Tibial artery (tissue), 4 donors: ENCODE results near the gene ZRANB1.

Experiments
- DNase-seq, 2 donors: peaks; one replicate each; pipeline ENCODE4 v3.0.0-alpha.2; 2019
- H3K27ac ChIP-seq, 2 donors: fragments of 200-600 bp; sonication (generic) in 1 of 2; 1 replicate in 1 of 2; 2 replicates in 1 of 2; pipeline ENCODE4 v1.5.1; 2018 to 2019; ENCODE audit warnings: mild to moderate bottlenecking in 1 of 2
- H3K27me3 ChIP-seq, 2 donors: fragments of 200-600 bp; sonication (generic) in 1 of 2; one replicate each; pipeline versions ENCODE4 v1.5.1 to v1.6.0; 2016 to 2019
- H3K36me3 ChIP-seq, 3 donors: fragments of 200-600 bp; sonication (generic) in 2 of 3; one replicate each; pipeline ENCODE4 v1.5.1; 2016 to 2019; ENCODE audit warnings: mild to moderate bottlenecking in 2 of 3
- H3K4me1 ChIP-seq, 4 donors: fragments of 200-600 bp; sonication (generic) in 2 of 4; 1 replicate in 3 of 4; 2 replicates in 1 of 4; pipeline ENCODE4 v1.5.1; 2016 to 2019
- H3K4me3 ChIP-seq, 2 donors: fragments of 200-600 bp; sonication (generic) in 1 of 2; 1 replicate in 1 of 2; 2 replicates in 1 of 2; pipeline ENCODE4 v1.5.1; 2018 to 2019; ENCODE audit warnings: mild to moderate bottlenecking in 2 of 2
- H3K9me3 ChIP-seq, 3 donors: fragments of 200-600 bp; sonication (generic) in 1 of 3; one replicate each; pipeline ENCODE4 v1.5.1; 2016 to 2019
- intact Hi-C: fragments of 100-400 bp; cut with DNase I; formaldehyde crosslinking; loops from one replicate; pipeline ENCODE4 v1.15.0; 2023; ENCODE audit warnings: low total_unique reads
- TF ChIP-seq, protein P1 (sequence below), 2 experiments: fragments of 200-600 bp in 1 of 2; fragments of 450-650 bp in 1 of 2; IDR thresholded peaks; one replicate each; pipeline ENCODE4 v1.5.1; 2017 to 2019; ENCODE audit warnings: antibody characterized with exemption in 2 of 2, mild to moderate bottlenecking in 1 of 2, moderate library complexity in 1 of 2

Gene ZRANB1

DNA sequence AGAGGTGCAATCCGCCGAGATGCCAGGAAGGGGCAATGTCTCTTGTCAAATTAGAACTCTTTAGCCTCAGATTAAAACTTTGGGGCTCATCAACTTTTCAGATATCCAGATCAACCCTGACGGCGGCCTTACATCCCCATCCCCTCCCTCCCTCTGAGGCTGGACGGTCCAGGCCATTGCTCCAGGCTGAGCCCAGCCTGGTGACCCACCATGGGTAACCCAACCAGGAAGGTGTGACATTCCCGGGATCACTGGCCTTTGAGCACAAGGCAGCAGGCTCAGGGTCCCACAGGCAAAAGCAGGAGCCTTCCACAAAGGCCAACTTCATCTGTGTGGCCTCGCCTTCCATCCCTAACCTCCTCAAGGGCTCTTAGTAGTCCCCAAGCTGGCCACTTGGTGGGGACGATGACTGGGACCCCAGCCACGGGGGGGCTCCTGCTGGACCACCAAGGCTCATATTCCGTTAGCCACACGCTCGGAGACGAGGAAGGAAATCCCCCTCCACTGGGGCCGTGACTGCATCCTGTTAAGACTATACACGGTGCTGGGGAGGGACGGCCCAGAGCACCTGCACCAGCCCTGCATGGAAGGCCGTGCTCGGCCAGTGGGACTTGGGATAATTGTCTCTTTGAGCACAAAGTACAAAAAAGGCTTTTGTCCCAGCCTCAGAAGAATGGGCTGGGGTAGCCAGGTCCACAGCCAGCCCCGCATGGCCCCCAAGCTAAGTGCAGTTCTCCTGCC lies 62.8 kb downstream of the ZRANB1 start:
- no peaks in the 10 kb centered on the region for H3K27me3 ChIP-seq
- intact Hi-C loops = loop anchor here (5.0 to 10.0 kb wide), 2 partner anchors 58 to 150 kb away; no protein-coding TSS in a partner anchor
- H3K27ac ChIP-seq = peak overlapping the region in 1 of 2 donors; percentile 24
- TF ChIP-seq, protein P1, sequence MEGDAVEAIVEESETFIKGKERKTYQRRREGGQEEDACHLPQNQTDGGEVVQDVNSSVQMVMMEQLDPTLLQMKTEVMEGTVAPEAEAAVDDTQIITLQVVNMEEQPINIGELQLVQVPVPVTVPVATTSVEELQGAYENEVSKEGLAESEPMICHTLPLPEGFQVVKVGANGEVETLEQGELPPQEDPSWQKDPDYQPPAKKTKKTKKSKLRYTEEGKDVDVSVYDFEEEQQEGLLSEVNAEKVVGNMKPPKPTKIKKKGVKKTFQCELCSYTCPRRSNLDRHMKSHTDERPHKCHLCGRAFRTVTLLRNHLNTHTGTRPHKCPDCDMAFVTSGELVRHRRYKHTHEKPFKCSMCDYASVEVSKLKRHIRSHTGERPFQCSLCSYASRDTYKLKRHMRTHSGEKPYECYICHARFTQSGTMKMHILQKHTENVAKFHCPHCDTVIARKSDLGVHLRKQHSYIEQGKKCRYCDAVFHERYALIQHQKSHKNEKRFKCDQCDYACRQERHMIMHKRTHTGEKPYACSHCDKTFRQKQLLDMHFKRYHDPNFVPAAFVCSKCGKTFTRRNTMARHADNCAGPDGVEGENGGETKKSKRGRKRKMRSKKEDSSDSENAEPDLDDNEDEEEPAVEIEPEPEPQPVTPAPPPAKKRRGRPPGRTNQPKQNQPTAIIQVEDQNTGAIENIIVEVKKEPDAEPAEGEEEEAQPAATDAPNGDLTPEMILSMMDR (IDR thresholded peaks at IDR 0.05) = no peak
- H3K9me3 ChIP-seq = no peaks in the 10 kb centered on the region
- peaks cover 0 to 91% (median 70%) of the 10 kb centered on the region in 4 donors for H3K4me1 ChIP-seq
- H3K36me3 ChIP-seq = peaks cover 5 to 35% (median 17%) of the 10 kb centered on the region in 3 donors
- DNase-seq = peak; percentile 16 to 62
- H3K4me3 ChIP-seq = no peak overlapping the region

DNA sequence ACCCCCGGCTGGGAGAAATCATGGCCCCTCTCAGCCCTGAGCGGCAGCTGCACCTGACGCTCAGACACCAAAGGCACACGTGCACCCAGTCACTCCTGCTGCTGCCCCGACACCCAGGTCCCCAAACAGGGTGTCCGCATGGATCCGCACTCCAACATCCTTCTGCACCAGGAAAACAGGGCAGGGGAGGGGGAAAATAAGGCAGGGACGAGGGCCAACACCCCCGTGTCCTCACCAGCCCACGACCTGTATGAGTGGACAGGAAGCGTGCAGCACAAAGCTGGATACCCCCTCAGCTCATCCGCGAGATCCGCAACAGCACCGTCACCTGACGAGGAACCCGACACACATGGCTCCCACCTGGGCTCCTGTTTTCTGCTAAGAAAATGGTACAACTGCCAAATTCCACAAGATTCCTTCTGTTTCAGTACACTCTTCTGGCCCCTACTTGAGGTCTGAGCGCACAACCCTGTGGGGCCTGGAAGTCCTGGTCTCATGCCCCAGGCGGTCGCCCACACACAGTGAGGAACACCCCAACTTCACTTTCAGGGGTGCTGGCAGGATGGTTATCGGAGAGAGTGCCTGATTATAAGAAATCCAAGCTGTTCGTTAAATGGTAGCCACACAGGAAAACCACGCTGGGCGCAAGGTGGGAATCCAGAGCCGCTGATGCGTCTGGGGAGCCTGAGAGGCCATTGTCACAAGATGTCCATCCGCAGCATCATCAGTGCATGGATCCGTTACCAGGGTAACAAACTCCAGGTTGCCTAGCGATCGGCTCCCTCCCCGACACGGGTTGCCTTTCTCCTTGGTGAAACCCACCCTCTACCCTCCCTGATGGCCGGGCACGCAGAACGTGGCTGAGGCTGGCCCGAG lies 63.6 kb downstream of the ZRANB1 start:
- H3K27ac ChIP-seq = peak overlapping the region; percentile 44 to 90
- H3K36me3 ChIP-seq = peaks cover 5 to 35% (median 17%) of the 10 kb centered on the region in 3 donors
- intact Hi-C loops = loop anchor here (10.0 kb wide), 1 partner anchor 149 kb away; no protein-coding TSS in a partner anchor
- no peaks in the 10 kb centered on the region for H3K9me3 ChIP-seq
- DNase-seq = peak; percentile 13 to 59
- H3K4me3 ChIP-seq = no peak overlapping the region
- H3K27me3 ChIP-seq = no peaks in the 10 kb centered on the region
- TF ChIP-seq, protein P1 (IDR thresholded peaks at IDR 0.05) = no peak
- H3K4me1 ChIP-seq = peaks cover 0 to 89% (median 69%) of the 10 kb centered on the region in 4 donors

DNA sequence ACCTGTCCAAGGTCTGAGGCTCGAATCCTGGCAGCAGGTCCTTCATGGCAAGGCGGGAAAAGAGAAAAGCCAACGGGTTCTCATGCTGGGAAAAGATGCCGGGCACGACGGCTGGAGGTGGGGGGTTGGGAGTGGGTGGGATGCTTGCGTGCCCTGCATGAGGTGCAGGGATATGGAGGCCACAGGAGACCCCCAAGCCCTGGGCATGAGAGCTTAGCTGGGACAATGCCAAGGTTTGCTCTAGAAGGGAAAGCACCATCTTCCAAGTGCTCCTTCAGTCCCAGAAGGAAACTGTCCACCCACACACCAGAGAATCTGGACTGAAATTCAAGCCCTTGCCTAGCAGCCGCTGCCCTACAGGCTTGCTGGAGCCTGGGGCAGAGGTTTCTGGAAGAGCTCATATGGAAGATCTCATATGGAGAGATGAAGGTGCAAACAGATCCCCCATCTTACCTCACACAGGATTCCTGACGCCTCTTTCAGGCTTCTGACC lies 64.3 kb downstream of the ZRANB1 start:
- Histone ChIP-seq H3K9me3 (no peaks in the 10 kb centered on the region), H3K27ac (peak overlapping the region; percentile 44 to 90), H3K36me3 (peaks cover 5 to 35% (median 17%) of the 10 kb centered on the region in 3 donors), H3K27me3 (no peaks in the 10 kb centered on the region), H3K4me1 (peaks cover 0 to 89% (median 69%) of the 10 kb centered on the region in 4 donors), H3K4me3 (no peak overlapping the region)
- DNase-seq = peak; percentile 19 to 61
- intact Hi-C loops = loop anchor here (10.0 kb wide), 1 partner anchor 149 kb away; no protein-coding TSS in a partner anchor
- TF ChIP-seq, protein P1 (IDR thresholded peaks at IDR 0.05) = no peak

DNA sequence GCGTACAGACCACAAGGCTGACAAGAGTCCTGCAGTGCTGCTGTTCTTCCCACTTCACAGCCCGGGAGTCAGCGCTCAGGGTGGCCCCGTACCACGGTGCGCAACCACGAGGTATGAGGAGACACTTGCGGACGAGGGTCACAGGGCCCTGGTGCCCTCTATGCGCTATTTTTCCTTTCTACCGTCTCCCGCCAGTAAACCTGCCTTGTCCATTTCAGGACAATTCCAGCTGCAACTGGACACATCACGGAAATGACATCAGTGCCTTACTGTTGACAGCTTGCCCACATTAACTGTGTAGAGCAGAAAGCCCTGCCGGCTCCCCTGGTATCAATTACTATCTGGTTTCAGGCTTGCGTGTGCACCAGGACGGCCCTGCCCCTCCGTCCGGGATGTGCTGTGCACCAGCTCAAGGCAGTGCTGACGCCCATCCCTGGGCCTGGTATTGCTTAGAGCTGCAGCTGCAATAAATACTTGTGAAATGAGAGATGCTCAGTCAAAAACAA lies 65.1 kb downstream of the ZRANB1 start:
- TF ChIP-seq, protein P1 (IDR thresholded peaks at IDR 0.05) = no peak
- Histone ChIP-seq H3K36me3 (peaks cover 5 to 33% (median 13%) of the 10 kb centered on the region in 3 donors), H3K4me3 (no peak overlapping the region), H3K9me3 (no peaks in the 10 kb centered on the region), H3K27me3 (no peaks in the 10 kb centered on the region), H3K27ac (peak overlapping the region; percentile 44 to 90), H3K4me1 (peaks cover 0 to 89% (median 68%) of the 10 kb centered on the region in 4 donors)
- DNase-seq = peak; percentile 21 to 70
- intact Hi-C loops = loop anchor here (10.0 kb wide), 1 partner anchor 148 kb away; no protein-coding TSS in a partner anchor

DNA sequence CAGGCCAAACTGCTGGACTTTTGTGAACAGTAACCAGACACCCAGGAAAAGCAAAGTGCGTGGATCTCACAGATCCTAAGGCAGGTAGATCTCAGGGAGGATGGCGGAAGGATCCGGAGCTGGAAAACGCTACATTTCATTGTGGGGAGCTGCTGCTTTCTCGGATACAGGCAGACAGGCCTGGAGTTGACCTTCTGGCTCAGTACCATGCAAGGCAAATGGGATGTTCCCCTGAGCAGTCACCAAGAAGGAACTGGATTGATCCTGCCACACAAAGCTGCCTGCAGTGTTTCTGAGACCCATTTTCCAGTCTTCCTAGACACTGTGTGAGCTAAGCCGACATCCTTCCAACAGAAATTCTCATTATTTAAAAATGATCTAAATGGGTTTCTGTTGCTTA lies 65.5 kb downstream of the ZRANB1 start:
- no peak overlapping the region for H3K4me3 ChIP-seq
- no peak for DNase-seq
- H3K36me3 ChIP-seq = peaks cover 3 to 29% (median 9%) of the 10 kb centered on the region in 3 donors
- H3K4me1 ChIP-seq = peaks cover 0 to 89% (median 67%) of the 10 kb centered on the region in 4 donors
- H3K27me3 ChIP-seq = no peaks in the 10 kb centered on the region
- intact Hi-C loops = loop anchor here (10.0 kb wide), 1 partner anchor 147 kb away; no protein-coding TSS in a partner anchor
- H3K9me3 ChIP-seq = no peaks in the 10 kb centered on the region
- TF ChIP-seq, protein P1 (IDR thresholded peaks at IDR 0.05) = no peak
- peak overlapping the region; percentile 44 to 90 for H3K27ac ChIP-seq
